T-helper 1 cell (primary cell): Measurements from ENCODE around the gene SDF4.

ENCODE experiments used
- DNase-seq, 5 donors: peaks; one replicate each; pipeline ENCODE4 v3.0.0-alpha.2; 2012 to 2020

The SDF4 gene

DNA sequence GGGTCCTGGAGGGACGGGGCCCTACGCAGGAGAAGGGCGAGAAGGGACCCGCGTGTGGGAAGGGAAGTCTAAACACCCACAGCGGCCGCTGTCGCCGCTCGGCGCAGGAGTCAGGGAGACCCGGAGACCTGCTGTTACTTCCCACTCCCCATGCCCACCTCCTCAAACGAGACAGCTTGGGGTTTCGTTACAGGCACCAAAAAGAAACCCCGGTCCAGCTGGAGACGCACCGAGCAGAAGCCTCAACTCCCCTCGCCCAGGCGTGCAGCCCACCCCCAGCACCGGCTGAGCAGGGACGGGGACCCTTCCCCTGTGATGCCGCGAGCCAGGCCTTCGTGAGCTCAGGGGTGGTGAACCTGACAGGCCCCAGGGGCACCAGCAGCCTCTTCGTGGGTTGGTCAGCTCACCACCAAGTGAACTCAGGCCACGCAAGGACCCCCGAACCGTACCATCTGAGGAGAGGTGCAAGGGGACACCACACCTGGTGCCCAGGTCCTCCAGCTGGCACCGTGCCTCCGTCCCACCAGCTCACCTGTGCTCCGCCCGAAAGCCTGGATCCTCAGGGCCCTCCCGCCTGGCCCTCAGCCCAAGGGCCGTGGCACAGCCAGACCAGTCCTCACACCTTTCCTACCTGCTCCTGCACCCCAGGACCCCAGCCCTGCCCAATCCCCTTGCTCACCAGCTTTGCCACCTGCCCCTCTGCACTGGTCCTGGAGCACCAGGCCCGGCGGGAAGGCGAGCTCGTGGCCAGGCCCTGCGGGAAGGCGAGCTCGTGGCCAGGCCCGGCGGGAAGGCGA, 5.0 kb downstream of the SDF4 start:
- no peak for DNase-seq

DNA sequence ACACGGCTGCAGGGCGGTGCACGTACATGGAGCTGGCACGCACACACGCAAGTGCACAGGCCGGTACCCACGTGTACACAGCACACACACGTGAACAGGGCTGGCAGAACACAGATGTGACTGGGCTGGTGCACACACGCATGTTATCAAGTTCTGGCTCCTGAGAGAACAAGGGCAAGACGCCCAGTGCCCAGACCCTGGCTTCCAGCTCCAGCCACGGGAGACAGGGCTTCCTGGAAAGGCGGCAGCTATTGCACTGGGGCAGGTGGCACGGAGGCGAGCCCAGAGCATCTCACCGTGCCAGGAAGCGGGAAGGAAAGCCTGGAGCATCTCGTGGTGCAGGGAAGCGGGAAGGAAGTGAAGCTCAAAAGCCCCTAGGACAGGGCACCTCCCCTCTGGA, 5.9 kb downstream of the SDF4 start:
- DNase-seq: no peak

DNA sequence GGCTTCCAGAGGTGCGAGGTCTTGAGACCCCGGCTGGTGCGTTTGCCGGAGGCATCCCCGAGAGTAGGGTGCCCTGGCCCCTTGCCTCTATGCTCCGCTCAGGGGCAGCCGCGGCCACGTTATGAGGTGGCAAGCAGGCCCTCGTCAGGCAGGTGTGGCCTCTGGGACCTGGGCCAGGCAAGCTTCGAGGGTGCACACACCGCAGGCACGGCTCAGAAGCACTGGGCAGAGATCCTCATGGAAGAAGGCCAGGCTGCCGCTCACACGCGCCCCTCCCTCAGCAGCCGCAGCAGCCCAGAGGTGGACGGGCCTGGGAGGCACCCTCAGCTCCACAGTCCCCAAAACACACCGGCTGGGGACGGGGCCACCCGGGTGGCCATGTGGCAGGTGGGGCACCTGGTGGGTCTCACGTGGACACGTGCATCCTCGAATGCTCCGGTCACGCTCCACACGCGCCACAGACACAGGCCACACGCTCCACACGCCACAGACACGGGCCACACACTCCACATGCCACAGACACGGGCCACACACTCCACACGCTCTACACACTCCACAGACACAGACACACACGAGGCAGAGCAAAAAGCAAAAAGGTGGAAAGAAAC, 6.5 kb downstream of the SDF4 start:
- no peak for DNase-seq

DNA sequence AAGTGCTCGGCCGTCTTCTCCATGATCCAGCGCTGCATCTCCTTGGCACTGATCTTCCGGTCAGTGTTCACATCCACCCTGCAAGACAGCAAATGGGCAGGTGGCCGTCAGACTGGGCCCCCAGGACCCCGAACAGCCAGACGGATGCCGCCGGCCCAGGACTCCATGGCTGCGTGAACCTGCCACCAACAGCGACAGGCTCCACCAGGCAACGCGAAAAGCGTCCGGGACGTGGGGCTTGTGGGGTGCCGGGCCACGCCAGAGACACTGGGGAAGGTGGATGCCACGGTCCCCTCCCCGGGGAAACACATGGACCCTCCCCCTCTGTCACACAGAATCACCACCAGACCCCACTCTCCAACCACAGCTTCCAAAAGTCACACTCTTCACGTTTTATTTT, 7.9 kb downstream of the SDF4 start:
- no peak for DNase-seq

DNA sequence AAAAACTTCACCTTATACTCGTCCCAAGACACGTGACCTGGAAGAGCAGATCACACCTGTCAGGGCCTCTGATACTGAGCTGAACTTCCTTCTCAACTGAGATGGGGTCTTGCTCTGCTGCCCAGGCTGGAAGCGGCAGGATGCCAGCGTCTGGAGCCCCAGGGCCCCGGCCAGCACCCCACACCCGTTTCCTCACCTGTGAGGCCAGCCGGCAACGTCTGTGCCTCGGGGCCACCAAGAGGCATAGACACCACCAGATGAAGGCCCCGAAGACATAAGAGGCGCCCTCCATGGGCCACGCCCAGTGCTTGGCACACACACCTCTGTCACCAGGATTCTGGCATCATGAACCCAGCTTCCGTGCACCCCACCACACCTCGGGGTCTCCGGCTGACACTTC, 8.5 kb downstream of the SDF4 start:
- no peak for DNase-seq

DNA sequence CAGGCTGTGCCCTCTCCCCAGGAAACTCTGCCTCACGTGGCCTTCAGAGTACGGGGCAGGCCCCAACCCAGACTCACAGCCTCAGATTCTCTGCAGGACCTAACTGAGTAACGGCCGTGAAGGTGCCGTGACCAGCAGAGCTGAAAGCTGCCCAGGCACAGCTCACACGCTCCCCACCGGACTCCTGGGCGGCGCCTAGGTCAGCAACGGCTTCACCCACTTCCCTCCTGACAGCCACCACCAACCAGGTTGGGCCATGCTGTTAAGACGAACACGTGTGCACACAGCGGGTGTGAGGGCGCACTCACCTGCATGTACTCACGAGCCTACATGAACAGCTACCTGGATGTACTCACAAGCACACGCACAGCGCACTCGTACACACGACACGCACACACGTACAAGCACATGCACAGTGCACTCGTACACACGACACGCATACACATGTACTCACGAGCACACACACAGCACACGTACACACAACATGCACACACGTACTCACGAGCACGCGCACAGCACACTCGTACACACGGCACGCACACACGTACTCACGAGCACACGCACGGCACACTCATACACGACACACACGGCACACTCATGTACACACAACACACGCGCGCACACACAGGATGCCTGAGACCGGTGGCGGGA, 9.1 kb downstream of the SDF4 start:
- no peak for DNase-seq

DNA sequence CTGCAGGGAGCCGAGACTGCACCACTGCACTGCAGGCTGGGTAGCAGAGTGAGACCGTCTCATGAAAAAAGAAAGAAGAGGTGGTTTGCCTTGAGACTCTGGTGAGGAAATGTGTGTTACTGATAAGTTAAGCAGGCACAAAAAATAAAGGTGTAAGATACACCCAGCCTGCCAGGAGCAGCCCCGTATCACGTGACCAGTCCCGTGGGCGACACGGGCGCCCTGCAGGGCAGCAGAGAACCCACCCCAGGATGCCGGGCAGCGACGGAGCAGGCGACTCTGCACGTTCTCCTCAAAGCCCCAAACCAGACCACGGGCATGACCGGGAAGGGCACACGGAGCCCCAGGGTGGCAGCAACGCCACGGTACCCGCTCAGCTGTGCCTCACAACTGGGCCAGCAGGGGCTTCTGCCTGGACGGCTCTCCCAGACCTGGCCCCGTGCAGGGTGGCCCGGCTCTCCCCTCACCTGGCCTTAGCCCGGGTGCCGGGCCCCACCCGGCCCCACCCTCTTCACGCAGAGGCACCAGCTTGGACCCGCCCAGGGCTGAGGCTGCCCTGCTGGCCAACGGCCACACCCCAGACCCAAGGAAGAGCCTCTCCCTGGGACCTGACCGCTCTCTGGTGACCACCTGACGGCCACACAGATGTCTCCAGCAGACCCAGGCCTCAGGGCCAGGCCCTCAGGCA, 9.8 kb downstream of the SDF4 start:
- no peak for DNase-seq

DNA sequence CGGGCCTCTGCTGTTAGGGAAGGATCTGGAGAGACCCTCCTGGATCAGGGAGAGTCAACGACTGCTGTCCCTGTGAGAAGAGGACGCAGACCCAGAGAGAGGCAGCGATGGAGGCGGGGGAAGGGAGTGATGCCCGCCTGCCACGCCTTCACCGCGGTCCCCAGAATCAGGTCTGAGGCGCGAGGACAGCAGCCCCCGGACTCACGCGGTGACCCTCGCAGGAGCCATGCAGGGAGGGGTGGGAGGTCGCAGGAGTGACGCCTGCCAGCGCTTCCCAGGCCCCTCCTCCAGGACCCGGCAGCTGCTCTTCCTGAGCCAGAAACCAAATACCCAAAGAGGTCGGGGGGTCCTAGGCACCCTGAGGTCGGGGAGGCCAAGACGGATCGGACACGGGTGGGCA, 11.6 kb downstream of the SDF4 start:
- no peak for DNase-seq

GRCh38 chr1:1219341-1219740, 12.5 kb downstream of the SDF4 start:
- DNase-seq: peak in 4 of 5 donors; percentile 48 to 85 (median 54)

GRCh38 chr1:1218524-1219200, 13.1 kb downstream of the SDF4 start:
- DNase-seq: no peak

DNA sequence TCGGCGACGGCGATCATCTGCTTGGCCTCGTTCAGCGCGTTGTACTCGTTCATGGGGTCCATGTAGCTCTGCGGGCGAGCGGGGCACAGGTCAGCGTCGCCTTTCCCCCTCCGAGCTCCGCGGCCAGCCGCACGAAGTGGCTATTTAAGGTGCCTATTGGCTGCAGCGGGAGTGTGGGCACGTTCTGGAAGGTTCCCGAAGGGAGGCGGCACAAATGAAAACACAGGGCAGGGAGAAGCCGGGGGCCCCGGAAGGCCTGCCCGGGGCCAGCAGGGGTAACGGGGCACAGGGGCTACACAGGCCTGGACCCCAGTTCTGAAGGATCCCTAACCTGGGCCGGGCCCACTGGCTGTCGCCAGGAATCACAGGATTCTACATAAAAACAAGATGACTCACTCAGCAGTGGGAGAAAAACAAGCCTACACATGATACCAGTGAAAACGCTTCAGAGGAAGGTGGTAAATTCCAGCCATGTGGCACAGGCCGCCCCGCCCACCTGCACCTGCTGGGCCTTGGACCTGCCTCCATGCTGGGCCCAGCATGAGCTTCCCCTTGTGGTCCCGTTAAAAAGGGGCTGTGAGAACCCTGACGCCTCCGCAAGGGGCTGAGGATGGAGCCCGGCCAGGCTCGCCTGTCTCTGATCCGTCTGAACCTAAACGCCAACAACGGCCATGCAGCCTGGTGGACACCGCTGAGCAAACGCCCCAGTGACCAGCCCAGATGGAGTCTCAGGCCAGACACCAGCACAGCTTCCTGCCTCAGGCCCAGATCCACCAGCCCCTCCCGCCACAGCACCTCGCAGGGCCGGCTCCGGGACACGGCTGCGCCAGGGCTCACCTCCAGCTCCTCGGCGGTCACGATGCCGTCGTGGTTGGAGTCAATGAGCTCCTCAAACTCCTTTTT, 13.9 kb downstream of the SDF4 start:
- peak in 1 of 5 donors; percentile 34 for DNase-seq

DNA sequence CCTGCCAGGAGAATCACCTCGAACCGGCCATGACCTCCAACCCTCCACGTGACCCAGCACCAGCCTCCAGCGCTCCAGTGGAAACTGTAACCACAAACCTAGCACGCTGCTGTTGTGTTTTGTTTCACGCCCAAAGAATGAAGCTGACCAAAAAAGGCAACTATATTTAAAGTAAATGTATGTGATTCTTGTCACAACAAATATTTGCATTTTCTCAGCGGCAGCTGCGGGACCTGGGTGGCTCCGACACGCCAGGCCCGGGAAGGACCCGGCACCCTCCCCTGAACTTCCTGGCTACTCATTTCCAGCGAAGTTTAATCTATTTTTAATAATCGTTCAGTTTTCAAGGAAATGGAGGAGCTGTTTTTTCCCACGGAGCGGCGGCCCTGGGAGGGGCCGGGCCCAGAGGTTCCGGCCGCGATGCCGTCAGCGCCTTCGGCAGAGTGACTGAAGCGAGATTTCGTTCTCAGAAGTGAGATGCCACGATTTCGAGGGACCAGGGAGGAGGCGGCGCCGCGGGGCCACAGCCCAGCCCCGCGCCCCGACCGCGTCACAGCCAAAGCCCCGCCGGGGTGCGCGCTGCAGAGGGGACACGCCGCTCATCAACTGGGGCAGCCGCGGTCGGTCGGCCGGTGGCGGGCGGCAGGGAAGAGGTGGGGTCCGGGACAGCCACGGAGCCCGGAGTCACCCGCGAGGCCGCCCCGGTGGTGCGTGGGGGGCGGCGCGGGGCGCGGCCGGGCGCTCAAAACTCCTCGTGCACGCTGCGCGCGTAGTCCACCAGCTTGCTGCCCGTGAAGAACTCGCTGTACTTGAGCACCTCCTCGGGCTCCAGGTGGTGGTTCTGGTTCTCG, 14.8 kb downstream of the SDF4 start:
- DNase-seq: peak; percentile 38 to 86 (median 65)

- DNase-seq: no peak
These were observed 15.8 kb downstream of the SDF4 start for GRCh38 chr1:1215881-1216605.

GRCh38 chr1:1215080-1215676, 16.6 kb downstream of the SDF4 start:
- peak in 1 of 5 donors; percentile 31 for DNase-seq

DNA sequence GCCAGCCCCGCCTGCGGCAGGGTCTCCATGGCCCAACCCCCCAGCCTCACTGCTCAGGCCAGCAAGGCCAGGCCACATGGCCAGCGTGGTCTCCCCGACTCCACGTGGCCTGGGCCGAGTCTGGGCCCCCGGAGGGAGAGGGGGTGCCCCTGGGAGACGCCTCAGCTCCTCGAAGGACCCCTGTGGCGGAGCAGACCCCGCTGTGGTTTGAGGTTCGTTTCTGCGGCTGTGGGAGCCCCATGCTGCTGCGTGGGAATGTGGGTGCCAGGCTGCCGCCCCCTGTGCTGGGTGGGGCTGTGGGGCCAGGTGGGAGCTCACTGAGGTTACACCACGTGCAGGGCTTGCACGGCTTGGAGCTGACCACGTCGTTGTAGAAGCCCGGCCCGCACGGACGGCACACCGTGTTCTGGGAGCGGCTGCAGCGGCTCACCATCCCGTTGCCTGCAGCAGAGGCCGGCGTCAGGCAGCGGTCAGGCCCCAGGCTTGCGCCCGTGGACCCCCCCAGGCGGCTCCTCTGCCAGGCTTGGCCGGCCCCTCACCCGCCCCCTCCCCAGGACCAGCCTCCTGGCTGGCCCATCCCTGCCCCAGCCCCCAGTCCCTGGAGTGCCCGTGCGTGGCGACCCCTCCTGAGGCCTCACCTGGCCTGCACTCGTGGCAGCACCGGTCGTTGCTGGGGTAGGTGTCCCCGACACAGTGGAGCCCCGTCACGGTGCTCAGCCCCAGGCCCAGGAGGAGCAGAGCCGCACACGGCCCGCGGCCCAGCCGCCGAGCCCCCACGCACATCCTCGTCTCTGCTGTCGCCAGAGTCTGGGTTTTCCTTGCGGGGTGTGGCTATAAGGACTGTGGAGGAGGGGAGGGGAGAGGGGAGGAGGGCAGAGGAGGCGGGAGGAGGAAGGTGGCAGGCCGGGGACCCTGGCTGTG, 18.2 kb downstream of the SDF4 start, which contains the start of gene TNFRSF4:
TSS of gene TNFRSF4 (minus strand) at position 809 of the 921 bp plus-strand sequence. CDS start at position 783, 26 bp downstream.
- peak in 4 of 5 donors; percentile 9 to 58 (median 30) for DNase-seq

DNA sequence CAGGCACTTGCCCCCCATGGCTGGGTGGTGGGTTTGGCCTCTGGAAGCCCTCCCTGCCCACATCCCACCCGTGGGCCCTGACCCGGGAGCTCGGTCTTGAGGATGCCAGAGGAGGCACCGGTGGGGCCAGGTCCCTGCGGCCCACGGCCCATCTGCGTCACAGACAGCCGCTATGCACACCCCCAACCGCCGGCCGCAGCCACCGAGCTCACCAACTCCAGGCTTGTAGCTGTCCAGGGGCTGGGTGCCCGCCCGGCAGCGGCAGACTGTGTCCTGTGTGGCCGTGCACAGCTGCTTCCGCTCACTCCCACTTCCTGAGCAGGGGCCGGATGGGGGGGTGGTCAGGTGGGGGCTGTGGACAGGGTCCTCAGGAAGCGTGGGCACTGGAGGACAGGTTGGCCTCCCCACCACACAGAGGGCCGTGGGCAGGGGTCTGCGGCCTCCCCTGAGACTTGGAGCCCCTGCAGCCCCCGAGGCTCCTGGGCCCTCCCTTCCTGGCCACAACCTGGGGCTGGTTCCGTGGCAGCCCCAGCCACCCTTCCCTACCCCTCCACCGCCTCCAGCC, 18.9 kb downstream of the SDF4 start:
- peak in 4 of 5 donors; percentile 23 to 74 (median 48) for DNase-seq

- DNase-seq: peak in 2 of 5 donors; percentile 6 to 13
These were observed 20.0 kb downstream of the SDF4 start for GRCh38 chr1:1211541-1212441.
